K562 (cell line): ENCODE measurements around the gene ARHGEF4. TPM values are rescaled to one million over a fixed set of nuclear protein-coding genes. Genes with fewer than 3 reads are reported as not detected.
A peak's percentile ranks its signal among the peaks of the same experiment; 100 is the strongest.

Source experiments
- CCAR2 ChIP-seq: fragments of 200-400 bp; formaldehyde crosslinking; IDR thresholded peaks from 2 replicates; pipeline ENCODE4 v1.6.1; 2017; ENCODE audit warnings: mild to moderate bottlenecking, low read depth, low read length
- FOSL1 ChIP-seq: fragments of 200-800 bp; sonication (Bioruptor generic); conservative IDR thresholded peaks from 2 replicates; pipeline ENCODE4 v1.6.1; 2016; ENCODE audit warnings: missing genetic modification characterization, missing compliant biosample characterization
- FOXP1 ChIP-seq: sonication (generic); formaldehyde crosslinking; IDR thresholded peaks from 2 replicates; pipeline ENCODE4 v1.8.0; 2022; ENCODE audit warnings: mild to moderate bottlenecking, missing genetic modification reagents
- MAFG ChIP-seq: fragments of 450-650 bp; conservative IDR thresholded peaks from 2 replicates; pipeline ENCODE4 v1.6.1; 2016; ENCODE audit warnings: missing genetic modification characterization, missing compliant biosample characterization
- NELFE ChIP-seq: IDR thresholded peaks from 2 replicates; pipeline ENCODE4 v1.6.1; 2011; ENCODE audit warnings: mild to moderate bottlenecking; ENCODE audit not compliant: insufficient read depth, insufficient read length
- NFRKB ChIP-seq: fragments of 450-650 bp; IDR thresholded peaks from 2 replicates; pipeline ENCODE4 v1.6.1; 2016; ENCODE audit warnings: low read depth
- PYGO2 ChIP-seq: fragments of 450-650 bp; IDR thresholded peaks from 2 replicates; pipeline ENCODE4 v1.6.1; 2016; ENCODE audit warnings: mild to moderate bottlenecking, missing genetic modification characterization, moderate library complexity, missing compliant biosample characterization
- RAD51 ChIP-seq: fragments of 450-650 bp; IDR thresholded peaks from 2 replicates; pipeline ENCODE4 v1.7.1; 2016; ENCODE audit warnings: low read depth, mild to moderate bottlenecking, borderline replicate concordance
- SMAD1 ChIP-seq: fragments of 150-350 bp; IDR thresholded peaks from 2 replicates; pipeline ENCODE4 v1.6.1; 2014; ENCODE audit warnings: low read length, low read depth; ENCODE audit not compliant: partially characterized antibody
- ZNF699 ChIP-seq: fragments of 250-450 bp; sonication (Bioruptor Pico); IDR thresholded peaks from 2 replicates; pipeline ENCODE4 v1.8.0; 2021; ENCODE audit warnings: mild to moderate bottlenecking, moderate library complexity; ENCODE audit not compliant: insufficient replicate concordance
- ZNF75A ChIP-seq: fragments of 450-650 bp; formaldehyde crosslinking; IDR thresholded peaks from 2 replicates; pipeline ENCODE4 v1.4.0; 2020; ENCODE audit warnings: mild to moderate bottlenecking
- polyA plus RNA-seq, 8 experiments: library from polyadenylated mRNA; depleted of rRNA in 4 of 8; stranded (reverse) in 5 of 8; unstranded in 3 of 8; fragments of >200 nt; fragmentation: Nextera tagmentation in 2 of 8; fragmentation: Illumina TruSeq in 1 of 8; extraction: Ambion mirVana in 2 of 8; extraction: Trizol in 1 of 8; gene quantifications; 2 replicates each; pipeline versions ENCODE4 v1.2.1 to v1.2.3, GENCODE V29; 2011 to 2014; ENCODE audit warnings: inconsistent platforms in 1 of 8, missing spikeins in 1 of 8
- total RNA-seq, 7 experiments: library from RNA; depleted of rRNA in 6 of 7; stranded (reverse); fragments of >200 nt in 6 of 7; fragmentation: Illumina TruSeq in 2 of 7; extraction: Trizol in 2 of 7; gene quantifications; 2 replicates each; pipeline versions ENCODE4 v1.2.1 to v1.2.3, GENCODE V29; 2011 to 2021; ENCODE audit warnings: low replicate concordance in 1 of 7
- TF ChIP-seq, protein P1 (sequence below), 3 experiments: fragments of 200-800 bp in 1 of 3; fragments of 250-450 bp in 1 of 3; fragments of 450-650 bp in 1 of 3; sonication (Bioruptor Pico) in 1 of 3; sonication (Bioruptor generic) in 1 of 3; formaldehyde crosslinking in 1 of 3; IDR thresholded peaks; 2 replicates each; pipeline versions ENCODE4 v1.6.1 to v1.8.0; 2016 to 2022; ENCODE audit warnings: mild to moderate bottlenecking in 2 of 3, missing genetic modification characterization in 2 of 3, missing compliant biosample characterization in 1 of 3, moderate library complexity in 1 of 3
- TF ChIP-seq, protein P2 (sequence below): sonication (generic); formaldehyde crosslinking; IDR thresholded peaks from 2 replicates; pipeline ENCODE4 v1.8.0; 2022; ENCODE audit warnings: mild to moderate bottlenecking, missing genetic modification reagents
- TF ChIP-seq, protein P3 (sequence below): fragments of 250-450 bp; sonication (Bioruptor Pico); IDR thresholded peaks from 2 replicates; pipeline ENCODE4 v1.5.0; 2020; ENCODE audit warnings: mild to moderate bottlenecking, borderline replicate concordance
- TF ChIP-seq, protein P4 (sequence below): sonication (generic); formaldehyde crosslinking; IDR thresholded peaks from 2 replicates; pipeline ENCODE4 v1.8.1; 2023; ENCODE audit warnings: mild to moderate bottlenecking, missing genetic modification reagents, moderate library complexity
- TF ChIP-seq, protein P5 (sequence below): IDR thresholded peaks from 2 replicates; pipeline ENCODE4 v1.6.1; 2011; ENCODE audit warnings: borderline replicate concordance, low read depth, mild to moderate bottlenecking, moderate library complexity, low read length; ENCODE audit not compliant: insufficient read depth, poor library complexity, severe bottlenecking

Gene ARHGEF4
- total and polyA plus RNA-seq, 9 of the 15 experiments (the other 6 are each of a cell fraction or from before 2014, with no cell fraction given), result not detected

DNA sequence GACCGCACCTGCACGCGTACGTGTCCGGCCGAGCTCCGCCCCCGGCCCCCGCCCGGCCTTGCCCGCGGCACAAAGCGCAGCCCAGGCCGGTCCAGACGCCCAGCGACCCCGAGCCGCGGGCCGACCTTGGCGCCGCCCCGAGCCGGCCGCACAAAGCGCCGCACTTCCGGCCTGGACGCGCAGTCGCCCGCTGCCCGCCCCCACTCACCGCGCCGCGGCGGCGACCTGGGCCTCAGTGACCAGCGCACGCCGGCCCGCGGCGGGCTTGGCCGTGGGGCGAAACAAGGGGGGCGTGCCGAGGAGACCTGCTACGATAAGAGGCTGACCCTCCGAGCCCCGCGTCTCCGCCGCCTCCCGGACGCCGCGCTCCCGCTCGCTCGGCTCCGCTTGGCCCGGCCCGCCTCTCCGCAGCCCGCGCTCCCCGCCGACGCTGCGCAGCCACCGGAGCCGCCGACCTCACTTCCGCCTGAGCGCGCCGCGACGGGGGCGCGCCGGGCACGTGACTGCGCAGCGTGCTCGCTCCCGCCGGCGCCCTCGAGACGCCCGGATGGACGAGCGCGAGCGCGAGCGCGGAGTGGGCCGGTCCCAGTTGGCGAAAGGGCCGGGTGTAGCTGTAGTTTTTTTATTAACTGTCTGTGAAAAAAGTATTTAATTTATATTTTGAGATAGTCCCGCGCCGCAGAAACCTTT lies 256.4 kb downstream of the ARHGEF4 start, which contains the start of gene FAM168B (continued):
- TF ChIP-seq, protein P1, sequence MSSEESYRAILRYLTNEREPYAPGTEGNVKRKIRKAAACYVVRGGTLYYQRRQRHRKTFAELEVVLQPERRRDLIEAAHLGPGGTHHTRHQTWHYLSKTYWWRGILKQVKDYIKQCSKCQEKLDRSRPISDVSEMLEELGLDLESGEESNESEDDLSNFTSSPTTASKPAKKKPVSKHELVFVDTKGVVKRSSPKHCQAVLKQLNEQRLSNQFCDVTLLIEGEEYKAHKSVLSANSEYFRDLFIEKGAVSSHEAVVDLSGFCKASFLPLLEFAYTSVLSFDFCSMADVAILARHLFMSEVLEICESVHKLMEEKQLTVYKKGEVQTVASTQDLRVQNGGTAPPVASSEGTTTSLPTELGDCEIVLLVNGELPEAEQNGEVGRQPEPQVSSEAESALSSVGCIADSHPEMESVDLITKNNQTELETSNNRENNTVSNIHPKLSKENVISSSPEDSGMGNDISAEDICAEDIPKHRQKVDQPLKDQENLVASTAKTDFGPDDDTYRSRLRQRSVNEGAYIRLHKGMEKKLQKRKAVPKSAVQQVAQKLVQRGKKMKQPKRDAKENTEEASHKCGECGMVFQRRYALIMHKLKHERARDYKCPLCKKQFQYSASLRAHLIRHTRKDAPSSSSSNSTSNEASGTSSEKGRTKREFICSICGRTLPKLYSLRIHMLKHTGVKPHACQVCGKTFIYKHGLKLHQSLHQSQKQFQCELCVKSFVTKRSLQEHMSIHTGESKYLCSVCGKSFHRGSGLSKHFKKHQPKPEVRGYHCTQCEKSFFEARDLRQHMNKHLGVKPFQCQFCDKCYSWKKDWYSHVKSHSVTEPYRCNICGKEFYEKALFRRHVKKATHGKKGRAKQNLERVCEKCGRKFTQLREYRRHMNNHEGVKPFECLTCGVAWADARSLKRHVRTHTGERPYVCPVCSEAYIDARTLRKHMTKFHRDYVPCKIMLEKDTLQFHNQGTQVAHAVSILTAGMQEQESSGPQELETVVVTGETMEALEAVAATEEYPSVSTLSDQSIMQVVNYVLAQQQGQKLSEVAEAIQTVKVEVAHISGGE (CRISPR knock-in tag; IDR thresholded peaks at IDR 0.05), result peak; percentile 40 to 97 (median 68); a peak in 5 of 6 replicates
- TF ChIP-seq ZNF75A (no peak), NELFE (no peak), SMAD1 (peak; percentile 20), RAD51 (no peak), ZNF699 (CRISPR knock-in tag) (no peak), CCAR2 (no peak), NFRKB (no peak), FOXP1 (CRISPR knock-in tag) (peak; percentile 90; the same call in 1 of the 2 replicates), MAFG (no peak), PYGO2 (tag) (no peak), FOSL1 (tag) (peak; percentile 45)
- TF ChIP-seq, protein P2, sequence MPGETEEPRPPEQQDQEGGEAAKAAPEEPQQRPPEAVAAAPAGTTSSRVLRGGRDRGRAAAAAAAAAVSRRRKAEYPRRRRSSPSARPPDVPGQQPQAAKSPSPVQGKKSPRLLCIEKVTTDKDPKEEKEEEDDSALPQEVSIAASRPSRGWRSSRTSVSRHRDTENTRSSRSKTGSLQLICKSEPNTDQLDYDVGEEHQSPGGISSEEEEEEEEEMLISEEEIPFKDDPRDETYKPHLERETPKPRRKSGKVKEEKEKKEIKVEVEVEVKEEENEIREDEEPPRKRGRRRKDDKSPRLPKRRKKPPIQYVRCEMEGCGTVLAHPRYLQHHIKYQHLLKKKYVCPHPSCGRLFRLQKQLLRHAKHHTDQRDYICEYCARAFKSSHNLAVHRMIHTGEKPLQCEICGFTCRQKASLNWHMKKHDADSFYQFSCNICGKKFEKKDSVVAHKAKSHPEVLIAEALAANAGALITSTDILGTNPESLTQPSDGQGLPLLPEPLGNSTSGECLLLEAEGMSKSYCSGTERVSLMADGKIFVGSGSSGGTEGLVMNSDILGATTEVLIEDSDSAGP (CRISPR knock-in tag), result no peak
- TF ChIP-seq, protein P3, sequence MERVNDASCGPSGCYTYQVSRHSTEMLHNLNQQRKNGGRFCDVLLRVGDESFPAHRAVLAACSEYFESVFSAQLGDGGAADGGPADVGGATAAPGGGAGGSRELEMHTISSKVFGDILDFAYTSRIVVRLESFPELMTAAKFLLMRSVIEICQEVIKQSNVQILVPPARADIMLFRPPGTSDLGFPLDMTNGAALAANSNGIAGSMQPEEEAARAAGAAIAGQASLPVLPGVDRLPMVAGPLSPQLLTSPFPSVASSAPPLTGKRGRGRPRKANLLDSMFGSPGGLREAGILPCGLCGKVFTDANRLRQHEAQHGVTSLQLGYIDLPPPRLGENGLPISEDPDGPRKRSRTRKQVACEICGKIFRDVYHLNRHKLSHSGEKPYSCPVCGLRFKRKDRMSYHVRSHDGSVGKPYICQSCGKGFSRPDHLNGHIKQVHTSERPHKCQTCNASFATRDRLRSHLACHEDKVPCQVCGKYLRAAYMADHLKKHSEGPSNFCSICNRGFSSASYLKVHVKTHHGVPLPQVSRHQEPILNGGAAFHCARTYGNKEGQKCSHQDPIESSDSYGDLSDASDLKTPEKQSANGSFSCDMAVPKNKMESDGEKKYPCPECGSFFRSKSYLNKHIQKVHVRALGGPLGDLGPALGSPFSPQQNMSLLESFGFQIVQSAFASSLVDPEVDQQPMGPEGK (CRISPR knock-in tag), result no peak
- TF ChIP-seq, protein P4, sequence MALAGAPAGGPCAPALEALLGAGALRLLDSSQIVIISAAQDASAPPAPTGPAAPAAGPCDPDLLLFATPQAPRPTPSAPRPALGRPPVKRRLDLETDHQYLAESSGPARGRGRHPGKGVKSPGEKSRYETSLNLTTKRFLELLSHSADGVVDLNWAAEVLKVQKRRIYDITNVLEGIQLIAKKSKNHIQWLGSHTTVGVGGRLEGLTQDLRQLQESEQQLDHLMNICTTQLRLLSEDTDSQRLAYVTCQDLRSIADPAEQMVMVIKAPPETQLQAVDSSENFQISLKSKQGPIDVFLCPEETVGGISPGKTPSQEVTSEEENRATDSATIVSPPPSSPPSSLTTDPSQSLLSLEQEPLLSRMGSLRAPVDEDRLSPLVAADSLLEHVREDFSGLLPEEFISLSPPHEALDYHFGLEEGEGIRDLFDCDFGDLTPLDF (CRISPR knock-in tag), result no peak
- TF ChIP-seq, protein P5, sequence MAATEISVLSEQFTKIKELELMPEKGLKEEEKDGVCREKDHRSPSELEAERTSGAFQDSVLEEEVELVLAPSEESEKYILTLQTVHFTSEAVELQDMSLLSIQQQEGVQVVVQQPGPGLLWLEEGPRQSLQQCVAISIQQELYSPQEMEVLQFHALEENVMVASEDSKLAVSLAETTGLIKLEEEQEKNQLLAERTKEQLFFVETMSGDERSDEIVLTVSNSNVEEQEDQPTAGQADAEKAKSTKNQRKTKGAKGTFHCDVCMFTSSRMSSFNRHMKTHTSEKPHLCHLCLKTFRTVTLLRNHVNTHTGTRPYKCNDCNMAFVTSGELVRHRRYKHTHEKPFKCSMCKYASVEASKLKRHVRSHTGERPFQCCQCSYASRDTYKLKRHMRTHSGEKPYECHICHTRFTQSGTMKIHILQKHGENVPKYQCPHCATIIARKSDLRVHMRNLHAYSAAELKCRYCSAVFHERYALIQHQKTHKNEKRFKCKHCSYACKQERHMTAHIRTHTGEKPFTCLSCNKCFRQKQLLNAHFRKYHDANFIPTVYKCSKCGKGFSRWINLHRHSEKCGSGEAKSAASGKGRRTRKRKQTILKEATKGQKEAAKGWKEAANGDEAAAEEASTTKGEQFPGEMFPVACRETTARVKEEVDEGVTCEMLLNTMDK, result no peak
